Activated gamma-delta T cell treated with Interleukin-2 at 50 U/mL for 16 hours (primary cell): ENCODE results near the gene PARD3B.

Source experiments
- DNase-seq: peaks from one replicate; pipeline ENCODE4 v3.0.0-alpha.2; 2020

Gene PARD3B

DNA sequence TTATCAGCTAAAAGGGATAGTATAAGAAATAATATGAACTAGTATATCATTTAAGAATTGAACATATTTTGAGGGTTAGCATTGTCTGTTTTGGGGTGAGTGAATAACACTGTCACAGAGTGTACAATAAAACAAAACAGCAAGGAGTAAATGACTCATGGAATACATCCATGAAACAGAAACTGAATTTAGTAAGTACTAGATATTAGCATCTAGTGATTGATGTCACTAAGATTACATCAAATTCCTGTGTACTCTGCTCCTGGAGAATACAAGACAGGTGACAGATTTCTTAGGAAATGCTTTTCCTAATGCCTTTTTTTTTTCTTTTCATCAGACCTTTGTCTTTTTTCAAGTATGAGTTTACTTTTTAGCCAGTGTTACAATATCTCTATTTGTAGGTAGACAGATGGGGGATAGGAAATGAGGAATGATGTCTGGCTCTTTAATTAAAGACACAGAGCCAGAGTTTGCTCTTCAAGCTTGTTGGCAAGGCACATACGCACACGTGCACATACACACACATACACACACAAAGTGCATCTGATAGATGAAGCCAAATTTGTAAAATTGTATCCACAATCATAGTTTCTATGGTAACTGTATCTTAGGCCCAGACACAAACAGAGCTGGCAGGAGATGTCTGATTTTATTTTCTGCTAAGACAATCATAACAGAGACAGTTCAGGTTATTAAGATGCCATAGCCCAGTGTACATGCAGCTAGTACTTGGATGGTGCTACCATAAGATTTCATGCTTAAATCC lies 998.8 kb downstream of the PARD3B start:
- DNase-seq: no peak

DNA sequence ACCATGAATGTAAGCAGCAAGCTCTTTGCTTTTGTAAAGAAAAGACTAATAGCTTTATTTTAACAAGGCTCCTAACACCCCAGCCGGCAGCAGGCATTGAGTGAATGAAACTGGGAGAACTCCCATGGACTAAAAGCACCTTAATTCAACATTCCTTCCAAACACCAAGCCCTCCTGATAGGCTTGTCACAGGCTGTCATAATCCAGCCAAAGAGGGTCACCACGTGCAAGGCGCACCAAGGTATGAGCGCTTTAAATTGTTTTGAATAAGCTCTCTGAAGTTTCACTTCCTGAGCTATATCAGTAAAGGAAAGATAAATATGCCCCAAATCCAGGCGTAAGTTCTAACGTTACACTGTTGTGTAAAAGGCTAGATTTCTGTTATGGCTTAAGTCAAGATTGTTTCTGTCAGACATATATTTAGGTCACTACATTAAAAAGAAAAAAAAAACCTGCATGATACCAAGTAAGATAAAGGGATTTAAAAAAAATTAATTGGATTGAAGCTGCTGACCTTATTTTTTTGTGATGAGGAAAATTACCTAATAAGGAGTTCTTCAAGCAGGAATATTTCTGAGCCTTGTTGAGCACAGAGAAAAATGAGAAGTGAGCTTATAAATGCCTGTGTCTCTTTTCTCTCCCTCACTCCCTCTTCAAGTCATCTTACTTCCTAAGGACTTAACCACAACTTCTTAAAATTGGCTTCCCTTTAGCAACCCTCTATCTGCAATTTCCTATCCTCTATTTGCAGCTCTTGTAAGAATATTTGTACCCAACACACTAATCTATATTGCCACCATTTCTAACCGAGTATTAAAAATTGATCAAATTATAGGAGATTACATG lies 1000.9 kb downstream of the PARD3B start:
- no peak for DNase-seq

GRCh38 chr2:205555566-205556230 lies 1010.4 kb downstream of the PARD3B start:
- no peak for DNase-seq

DNA sequence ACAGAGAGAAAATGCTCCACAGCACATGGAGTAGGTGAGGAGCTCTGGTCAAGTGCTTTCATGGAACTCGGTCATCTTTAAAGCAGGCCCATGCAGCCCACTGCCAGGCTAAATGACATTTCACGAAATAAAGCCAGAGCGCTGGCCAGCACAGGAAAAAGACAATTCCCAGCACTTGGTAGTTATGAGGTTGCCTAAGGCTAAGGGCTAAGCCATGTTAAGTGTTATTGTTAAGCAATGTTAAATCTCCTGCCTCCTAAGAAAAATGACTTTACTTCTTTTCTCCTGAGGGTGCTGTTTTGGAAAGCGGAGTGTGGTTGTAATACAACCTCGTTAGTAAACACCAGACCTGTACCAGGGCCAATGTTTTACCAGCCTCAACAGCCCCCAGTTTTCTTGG lies 1011.1 kb downstream of the PARD3B start:
- DNase-seq: no peak

DNA sequence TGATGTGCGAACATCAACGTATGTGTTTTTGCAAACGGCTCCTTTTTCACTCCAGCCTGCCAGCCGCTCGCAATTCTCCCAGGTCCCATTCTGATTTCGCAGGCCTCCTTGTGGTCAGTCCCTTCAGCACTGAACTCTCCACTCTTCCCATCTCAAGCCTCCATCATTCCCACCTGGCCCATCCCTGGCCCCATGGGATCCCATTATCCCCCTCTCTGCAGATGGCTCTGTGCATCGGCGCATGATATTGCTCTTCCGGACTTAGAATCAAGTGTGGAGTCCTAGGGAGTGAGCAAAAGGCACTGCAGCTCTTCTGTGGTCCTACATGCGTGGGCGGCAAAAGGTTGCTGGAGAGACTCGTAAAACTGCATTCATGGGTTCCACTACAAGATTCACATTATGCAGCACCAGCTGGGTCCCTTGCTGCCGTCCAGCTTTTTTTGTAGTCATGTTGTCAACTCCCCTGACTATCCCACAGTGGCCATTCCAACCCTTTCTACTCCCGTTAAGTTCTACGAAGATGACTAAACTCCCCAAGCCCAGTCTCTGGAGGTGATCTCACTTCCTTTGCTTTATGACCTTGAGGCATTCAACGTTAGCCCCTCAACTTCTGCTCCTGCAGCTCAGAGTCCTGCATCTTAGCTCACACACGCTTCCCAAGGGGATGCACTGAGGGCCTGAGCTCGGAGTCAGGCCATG lies 1011.7 kb downstream of the PARD3B start:
- DNase-seq: no peak

DNA sequence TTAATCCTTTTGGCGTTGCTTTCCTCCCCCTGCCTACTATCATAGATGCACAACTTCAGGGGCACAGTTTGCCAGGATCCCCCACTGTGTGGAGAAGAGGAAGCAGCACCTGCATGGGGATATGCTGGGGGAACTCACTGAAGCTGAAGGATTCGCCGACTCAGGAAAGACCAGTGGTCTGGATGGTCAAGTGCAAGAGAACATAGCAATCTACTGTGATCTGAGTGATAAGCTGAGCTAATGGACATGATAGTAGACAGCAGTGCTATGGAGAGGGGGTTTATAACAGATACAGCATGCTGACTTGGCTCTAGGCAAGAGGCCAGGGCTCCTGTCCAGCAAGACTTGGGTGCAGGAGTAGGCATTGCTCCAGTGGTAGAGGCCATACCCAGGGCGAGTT lies 1012.6 kb downstream of the PARD3B start:
- DNase-seq: no peak

DNA sequence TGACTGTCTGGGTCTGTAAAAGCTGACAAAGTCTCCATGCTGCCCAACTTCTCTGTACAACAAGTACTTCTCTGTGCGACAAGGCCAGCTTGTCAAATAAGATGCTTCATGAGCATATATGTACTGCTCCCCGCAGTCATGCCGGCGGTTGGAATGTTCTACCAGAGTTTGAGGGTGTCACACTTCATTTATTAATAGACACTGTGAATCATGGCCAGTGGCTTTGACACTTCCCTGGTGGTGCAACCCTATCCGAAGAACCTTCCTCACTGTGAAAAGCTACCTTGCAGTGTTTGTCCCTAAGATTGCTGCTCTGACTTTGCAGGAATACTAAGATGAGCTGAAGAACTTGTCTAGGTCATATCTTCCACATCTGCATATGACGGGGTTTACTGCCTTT lies 1016.2 kb downstream of the PARD3B start:
- DNase-seq: no peak

- no peak for DNase-seq
These were observed 1018.4 kb downstream of the PARD3B start for GRCh38 chr2:205563646-205564045.

DNA sequence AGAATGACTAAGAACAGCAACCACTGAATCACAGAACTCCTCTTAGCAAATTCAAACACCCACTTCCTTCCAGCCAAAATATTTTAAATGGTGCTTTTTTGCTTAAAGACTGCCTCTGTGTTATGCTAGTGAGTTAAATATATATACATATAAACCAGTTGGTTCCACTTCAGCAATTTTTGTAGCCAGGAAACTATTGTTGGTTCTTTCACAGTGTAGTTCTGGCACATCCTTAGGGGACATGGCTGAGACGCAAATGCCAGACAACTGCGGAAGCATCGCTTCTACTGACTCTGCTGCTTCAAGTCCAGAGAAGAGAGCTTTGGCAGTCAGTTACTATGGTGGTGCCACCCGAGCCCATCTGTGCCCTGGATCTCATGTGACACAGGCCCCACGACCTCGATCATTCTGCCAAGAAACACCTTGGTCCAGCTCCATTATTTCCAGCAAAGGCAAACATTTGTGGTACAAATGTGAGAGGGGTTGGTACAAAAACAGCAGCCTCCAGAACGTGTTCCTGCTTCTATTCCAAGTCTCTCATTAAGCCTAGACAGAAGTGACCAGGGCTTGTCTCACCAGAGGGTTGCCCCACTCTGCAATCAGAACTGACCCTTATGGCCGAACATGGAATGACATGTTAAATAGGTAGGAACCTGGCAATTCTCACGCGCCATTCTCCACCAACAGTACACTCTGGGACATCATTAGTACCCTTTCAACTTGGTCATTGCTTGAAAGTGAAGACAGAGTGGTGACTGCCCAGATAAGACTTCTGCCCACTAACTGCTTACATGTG lies 1019.3 kb downstream of the PARD3B start:
- no peak for DNase-seq

DNA sequence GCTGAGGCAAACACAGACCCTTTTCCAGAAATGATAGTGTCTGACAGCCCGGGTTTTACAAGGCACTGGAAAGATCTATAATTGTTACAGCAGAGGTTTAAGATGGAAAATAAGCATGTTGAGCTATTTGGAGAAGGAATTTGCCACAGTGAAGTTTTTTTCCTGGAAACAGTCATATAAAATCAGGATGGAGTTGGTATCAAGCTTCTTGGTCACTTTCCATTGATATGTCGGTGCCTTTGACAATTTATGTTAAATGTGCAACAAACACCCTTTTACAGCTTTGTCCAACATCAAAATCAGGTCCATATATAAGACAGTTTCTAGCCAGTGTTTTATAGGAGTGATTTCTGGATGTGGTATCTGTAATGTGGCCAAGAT lies 1019.9 kb downstream of the PARD3B start:
- DNase-seq: no peak

- no peak for DNase-seq
These were observed 1021.4 kb downstream of the PARD3B start for GRCh38 chr2:205566606-205567168.

DNA sequence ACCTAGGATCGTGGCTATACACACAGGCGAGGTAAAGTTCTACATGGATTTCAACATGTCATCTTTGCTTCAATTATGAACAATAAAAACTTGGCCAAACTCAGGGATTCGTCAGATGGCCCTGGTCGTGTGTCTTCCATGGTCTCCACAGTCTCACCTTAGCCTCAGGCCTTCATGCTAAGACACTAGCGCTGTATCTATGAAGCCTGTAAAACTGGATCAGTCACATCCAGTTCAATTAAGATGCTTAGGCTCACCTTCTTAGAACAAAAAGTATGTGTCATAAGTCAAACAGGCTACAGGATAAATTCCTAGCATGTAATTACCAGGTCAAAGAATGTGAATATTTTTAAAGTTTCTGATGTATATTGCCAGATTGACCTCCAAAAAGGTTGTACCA lies 1023.3 kb downstream of the PARD3B start:
- no peak for DNase-seq

DNA sequence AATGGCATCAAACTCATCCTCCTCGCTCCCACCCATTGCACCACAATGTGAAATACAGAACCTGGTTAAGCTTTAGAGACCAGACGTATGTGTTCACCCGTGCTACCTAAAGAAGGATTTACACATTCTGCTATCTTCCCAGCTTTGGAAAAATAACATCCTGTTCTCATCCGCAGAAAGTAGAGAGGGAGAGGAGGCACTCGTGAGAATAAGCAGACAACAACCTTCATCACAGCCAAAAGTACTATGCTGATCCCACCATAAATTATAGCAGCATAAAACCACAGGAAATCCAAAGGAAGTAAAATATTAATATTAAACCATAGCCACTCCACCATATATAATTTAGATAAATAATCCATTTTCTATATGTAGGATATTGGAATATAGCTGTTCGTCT lies 1025.4 kb downstream of the PARD3B start:
- no peak for DNase-seq

DNA sequence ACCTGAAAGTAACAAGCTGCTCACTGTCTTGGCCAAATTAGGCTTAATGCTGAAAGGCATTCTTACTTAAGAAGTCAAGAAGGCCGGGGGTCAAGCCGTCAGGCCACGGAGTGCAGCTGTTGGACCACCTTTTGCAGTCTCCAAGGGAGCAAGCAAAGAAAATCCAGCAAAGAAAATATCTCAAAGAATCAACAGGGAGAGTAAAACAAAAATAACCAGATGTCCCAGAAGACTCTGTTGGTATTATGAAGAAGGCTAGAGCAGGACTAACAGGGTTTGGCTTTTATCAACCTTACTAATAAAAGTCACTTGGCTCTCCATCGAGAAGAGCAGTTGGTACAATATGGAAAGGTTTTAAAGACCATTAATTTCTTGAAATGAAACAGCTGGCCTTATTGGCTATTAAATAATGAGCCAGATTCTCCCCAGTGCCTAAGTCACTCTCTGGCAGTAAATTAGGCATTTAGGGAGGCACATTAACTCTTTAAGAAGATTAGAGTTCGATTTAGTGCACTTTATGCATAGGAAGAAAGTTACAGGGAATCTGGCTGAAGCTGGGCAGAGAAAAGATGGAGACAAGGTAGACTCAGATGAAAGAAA lies 1026.2 kb downstream of the PARD3B start:
- DNase-seq: no peak

DNA sequence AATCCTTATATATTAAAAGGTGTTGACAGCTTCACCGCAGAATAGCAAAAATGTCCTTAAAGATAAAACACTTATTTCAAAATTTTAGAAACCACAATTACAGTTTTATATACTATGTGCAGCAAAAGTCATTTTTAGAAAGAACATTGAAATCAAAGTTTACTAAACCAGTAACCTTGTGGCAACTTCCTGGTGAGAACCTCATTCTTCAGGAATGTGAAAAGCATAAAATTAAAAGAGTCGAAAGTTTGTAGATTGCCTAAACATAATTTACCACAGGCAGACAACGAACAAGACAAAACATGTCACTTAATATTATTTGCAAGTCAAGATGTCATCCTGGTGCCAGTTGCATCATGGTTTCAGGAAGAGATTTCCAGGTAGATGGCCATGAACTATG lies 1028.7 kb downstream of the PARD3B start:
- DNase-seq: no peak

GRCh38 chr2:205579335-205579734 lies 1034.1 kb downstream of the PARD3B start:
- DNase-seq: no peak

DNA sequence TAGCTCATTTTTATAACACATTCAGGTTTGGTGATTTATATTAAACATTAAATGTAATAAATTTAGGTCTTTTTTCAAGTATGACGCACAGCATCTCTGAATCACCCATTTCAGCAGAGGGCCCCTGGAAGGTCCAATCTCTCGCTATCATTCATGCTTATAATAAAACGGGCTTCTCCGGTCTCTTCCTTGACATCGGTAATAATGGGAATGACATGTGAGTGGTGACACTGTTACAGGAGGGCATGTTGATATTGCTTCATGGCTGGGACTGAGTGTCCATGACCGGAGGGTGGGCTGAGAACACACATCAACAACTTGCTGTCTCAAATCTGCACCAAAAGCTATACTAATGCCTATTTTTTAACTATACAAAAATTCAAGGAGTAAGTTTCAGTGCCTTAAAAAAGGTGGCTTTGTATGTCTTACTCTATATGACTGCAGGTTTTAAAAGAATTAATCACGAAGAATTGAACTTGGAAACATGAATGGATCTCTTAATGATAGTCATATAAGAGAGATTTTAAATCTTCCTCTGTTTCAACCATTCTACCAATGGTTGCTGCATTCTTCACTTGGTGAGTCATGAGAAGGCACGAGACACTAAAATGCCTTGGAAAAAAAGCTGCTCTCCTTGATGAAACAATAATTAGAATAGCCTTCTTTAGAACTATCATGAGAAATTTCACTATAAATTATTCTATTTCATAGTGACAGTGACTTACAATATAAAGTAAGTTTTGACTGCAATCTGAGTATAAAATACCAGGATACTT lies 1035.1 kb downstream of the PARD3B start:
- DNase-seq: no peak

DNA sequence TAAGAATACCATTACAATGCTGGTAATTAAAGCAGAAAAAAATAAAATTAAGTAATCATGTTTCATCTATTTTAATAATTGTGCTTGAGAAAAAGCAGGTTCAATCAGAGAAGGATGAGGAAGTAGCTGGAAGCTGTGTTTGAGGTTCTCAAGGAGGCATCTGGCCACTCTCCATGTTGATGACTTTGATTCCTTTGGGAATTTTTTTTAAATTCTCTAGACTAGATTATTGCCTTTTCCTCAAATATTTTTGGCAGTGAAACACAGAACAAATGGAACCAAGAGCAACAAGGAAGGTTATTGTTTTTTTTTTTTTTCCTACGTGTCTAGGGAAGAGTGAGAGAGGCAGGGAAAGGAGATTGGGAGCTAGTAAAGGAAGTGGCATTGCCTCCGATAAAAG lies 1037.1 kb downstream of the PARD3B start:
- DNase-seq: no peak

DNA sequence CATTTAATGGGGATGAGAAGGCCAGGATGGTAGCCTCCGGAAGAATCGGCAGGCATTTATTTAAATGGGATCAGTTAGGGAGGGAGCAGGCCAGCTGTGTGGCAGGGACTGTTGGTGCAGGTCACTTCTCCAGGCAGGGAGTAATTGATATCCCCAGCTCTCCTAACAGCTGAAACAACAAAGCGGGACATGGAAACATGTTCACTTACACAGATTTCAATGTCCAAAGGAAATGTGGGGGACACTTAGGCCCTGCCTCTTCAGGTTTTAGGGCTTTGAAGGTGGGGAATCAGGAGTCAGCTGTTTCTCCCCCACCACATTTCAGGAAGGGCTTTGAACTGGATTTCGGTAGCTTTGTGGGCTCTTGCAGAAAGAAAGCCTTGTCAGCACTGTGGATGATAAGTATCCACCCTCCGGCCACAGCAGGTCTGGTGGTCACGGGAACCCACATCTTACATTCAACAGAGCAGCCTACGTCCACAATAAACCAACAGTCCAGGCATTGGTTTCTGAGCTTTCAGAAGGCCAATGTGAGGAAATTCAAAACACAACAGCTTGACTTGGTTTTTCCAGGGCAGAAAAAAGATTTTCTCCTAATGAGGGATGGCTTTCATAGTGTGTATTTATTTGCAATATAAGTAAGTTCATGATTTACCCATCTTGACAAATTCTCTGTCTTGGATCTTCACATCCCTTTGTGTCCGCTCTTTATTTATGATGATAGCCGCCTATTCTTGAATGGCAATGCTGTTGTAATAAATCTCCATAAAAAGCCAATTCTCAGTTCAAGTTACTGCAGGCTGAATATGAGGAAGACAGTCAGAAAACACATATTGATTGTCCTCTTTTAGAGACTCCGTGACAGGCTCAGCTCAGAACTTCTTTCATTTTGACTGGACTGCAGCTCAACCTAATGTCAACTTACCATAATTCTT lies 1040.4 kb downstream of the PARD3B start:
- no peak for DNase-seq

GRCh38 chr2:205586626-205587025 lies 1041.4 kb downstream of the PARD3B start:
- DNase-seq: no peak
